ENCODE results near the gene SLIT3.

GRCh38 chr5:168770996-168771395 lies 529.9 kb downstream of the SLIT3 start:
- TF ChIP-seq POLR2A (IDR thresholded peaks at IDR 0.05; ENCODE audit: low read length) (no peak), GATA1 (IDR thresholded peaks at IDR 0.05; ENCODE audit: low read depth, low read length) (no peak)

Measured in erythroblast (primary cell).